HG03039 (cell line): ENCODE measurements around the gene ADGRG6.
"Not testable (repeated sequence)": the region's sequence is repeated elsewhere in the genome, so short reads cannot be mapped to it uniquely, and the experiment has no call there.

ENCODE experiments used
- ATAC-seq: cut with Tn5 transposase; IDR thresholded peaks from one replicate; pipeline ENCODE4 v1.9.1; 2021; ENCODE audit warnings: mild to moderate bottlenecking, moderate library complexity; ENCODE audit not compliant: unreplicated experiment

Gene ADGRG6

DNA sequence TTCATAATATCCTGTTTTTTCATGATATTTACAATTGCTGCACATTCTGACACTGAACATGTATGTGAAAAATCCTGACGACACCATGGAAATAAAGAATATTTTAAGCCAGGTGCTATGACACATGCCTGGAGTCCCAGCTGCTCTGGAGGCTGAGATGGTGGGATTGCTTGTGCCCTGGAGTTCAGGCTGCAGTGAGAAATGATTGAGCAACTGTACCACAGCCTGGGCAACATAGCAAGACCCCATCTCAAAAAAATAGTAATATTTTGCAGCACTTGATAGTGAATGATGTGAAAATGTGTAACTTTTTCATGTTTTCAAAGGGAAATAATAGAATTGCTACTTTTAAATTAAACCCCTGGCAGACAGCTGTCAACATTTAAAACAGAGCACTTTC is 137.1 kb downstream of the ADGRG6 start:
- ATAC-seq = no peak

DNA sequence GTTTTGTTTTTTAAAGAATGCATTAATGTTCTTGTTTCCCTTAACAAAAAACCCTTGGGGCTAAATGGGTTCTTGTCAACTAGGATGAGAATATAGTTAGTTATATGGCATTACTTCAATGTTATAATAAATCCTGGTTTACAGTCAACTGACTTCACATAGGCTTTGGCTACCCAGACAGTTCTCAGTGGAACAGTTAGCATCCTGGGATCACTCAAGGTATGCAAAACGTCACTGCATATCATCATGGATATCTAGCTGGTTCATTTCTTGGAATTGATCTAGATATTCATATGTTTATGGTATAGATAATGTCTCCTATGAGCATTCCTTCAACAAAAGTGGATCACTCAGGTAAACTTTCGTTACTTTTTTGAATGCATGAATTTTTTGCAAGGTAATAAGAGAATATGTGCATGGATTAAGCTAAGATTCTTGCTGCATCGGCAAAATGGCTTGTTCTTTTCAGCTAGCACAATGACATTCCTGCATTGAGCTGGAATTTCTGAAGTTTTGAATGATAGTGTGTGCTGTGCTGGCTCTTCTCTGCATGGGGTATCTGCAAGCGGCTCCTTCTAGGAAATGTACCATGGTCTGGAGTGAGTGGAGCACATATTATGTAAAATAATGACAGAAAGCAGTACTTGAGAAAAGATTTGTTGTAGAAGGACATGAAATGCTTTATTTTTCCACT is 138.9 kb downstream of the ADGRG6 start:
- ATAC-seq = no peak

DNA sequence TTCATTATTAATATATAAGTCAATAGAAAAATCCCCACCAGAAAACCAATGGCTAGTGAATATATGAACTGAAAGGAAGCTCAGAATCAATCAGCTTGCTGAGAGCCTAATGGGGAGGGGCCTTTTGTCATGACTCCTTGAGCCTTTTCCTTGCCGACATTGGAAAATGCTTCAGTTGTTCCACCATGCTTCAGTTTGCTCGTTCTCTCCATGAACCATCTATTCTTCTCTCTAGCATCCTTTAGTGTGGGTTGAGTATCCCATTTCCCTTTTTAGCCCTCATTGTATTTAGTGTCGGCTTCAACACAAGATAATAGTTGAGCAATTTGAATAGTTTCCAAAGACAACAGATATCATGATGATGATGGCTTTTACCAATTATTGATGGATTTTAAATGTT is 139.9 kb downstream of the ADGRG6 start:
- no peak for ATAC-seq

DNA sequence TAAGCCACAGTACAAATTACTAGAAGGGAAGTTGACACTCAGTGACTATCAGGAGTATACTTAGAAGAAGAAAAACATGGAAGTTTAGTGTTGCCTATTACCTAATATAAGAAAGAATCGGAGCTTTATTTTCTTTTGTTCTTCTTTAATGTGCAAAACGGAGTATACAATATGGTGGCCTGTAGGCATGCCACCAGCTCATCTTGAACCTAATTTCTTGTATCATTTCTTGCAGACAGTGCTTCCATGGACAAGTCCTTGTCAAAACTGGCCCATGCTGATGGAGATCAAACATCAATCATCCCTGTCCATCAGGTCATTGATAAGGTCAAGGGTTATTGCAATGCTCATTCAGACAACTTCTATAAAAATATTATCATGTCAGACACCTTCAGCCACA is 141.3 kb downstream of the ADGRG6 start:
- no peak for ATAC-seq

DNA sequence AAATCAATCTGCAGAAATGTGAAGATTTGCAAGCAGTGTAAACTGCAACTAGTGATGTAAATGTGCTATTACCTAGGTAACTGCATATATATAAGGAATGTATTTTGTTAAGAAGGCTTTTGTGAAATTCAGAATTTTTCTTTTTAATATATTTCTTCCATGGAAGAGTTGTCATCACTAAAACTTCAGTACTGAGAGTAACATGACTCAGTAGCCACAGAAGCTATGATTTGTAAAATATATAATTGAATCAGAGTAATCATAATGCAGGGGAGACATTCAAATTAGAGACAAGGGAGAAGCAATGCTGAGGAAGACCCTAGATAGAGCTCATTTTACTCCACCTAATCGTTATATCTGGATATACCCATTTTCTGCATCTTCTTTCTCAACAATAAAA is 141.7 kb downstream of the ADGRG6 start:
- no peak for ATAC-seq

DNA sequence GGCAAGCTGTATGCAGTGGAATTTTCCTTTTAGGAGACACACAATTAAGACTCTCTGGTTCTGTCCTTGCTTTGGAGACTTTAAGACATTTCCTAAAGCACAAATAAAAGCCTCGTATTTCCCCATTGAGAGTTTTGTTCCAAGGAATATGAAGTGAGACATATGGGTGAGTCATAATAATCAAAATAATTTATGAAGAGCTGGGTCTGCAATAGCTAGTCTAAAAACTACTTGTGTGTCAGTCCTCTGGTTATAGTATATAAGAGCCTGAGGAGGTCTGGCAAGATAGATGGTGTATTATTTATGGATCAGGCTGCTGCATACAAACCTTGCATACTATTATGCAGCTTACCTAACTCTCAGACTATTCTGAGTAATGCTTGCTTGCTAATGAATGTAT is 142.6 kb downstream of the ADGRG6 start:
- no peak for ATAC-seq

DNA sequence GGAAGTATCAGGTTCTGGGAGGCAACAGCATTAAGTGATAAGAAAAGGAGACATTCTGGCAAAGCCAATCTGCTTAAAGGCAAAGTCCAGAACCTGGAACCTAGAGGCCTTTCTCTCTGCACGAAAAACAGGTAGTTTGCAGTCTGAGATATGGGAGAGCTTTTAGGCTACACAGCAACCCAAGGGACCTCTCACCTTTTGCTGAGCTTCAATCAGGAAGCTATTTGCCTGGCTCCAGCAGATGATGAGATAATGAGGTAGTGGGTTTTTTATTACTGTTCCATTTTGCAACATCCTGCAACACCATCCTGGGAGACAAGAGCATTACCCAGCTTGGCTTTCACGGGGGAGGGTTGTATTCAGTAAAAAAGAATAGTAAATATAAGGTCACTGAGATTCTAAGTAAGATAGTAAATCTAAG is 143.1 kb downstream of the ADGRG6 start:
- no peak for ATAC-seq

DNA sequence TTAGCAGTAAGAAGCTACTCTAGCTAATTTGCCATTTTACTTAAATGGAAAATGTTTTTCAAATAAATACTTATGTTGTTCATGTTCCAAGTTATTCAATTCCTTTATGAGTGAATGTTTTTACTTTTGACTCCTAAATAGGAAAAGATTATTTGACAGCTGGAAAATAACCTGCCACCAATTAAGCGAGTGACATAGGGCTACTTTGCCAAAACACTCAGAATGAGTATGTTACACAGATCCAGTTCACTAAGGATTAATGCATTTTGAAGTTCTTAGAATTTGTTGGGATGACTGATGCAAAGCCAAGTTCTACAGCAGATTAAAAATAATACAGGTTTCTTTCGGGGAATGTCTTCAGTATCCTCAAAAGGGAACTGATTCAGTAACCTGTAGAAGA is 144.4 kb downstream of the ADGRG6 start:
- ATAC-seq = no peak

DNA sequence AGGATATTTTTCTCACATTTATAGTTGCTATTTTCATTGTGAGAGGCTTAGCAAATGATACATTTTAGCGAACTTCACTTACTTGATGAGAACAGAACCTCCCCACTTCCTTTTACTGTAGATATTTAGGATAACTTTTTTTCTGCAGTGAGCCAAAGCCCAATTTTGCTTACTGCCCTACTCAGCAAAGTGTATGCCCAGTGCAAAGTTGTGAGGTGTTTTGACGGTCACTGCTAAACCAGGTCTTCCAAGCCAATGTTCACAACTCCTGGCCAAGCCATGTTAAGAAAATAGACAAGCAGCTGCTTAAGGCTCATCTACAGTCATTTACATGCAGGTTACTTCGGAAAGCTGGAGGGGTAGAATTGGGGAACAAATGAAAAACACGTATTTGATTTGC is 144.8 kb downstream of the ADGRG6 start:
- ATAC-seq = no peak

DNA sequence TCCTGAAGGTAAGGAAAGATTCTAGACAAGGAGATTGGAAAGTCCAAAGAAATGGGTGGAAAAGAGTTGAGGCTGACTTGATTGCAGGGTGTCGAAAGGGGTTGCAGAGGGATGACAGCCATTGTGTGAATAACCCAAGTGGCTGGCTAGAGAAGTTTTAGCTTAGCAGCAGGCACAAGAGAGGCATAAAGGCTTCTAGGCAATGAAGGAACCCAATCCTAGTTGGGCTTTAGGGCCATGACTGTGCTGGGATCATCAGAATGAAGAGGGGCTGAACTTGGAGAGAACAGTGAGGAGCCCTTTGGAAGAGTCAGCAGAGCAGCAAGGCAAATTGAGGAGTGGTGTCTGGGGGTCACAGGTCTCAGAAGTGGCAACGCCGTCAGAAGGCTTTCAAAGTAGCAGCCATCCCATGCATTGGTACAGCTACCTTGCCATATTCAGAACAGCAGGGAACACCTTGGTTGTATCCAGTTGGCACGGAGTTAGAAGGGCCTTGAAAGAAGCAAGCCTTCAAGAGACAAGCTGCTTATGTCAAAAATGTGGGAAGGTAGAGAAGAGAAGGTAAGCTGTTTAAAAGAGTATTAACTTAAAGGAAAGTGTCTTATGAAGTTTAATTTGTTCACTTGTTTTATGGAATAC is 146.4 kb downstream of the ADGRG6 start:
- no peak for ATAC-seq

DNA sequence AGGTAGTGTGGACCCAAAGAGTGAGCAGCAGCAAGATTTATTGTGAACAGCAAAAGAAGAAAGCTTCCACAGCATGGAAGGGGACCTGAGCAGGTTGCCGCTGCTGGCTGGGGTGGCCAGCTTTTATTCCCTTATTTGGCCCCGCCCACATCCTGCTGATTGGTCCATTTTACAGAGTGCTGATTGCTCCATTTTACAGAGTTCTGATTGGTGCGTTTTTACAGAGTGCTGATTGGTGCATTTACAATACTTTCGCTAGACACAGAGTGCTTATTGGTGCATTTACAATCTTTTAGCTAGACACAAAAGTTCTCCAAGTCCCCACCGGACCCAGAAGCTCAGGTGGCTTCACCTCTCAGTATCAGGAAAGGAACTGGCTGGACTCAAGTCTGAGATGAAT is 149.0 kb downstream of the ADGRG6 start:
- ATAC-seq = not testable (repeated sequence)

DNA sequence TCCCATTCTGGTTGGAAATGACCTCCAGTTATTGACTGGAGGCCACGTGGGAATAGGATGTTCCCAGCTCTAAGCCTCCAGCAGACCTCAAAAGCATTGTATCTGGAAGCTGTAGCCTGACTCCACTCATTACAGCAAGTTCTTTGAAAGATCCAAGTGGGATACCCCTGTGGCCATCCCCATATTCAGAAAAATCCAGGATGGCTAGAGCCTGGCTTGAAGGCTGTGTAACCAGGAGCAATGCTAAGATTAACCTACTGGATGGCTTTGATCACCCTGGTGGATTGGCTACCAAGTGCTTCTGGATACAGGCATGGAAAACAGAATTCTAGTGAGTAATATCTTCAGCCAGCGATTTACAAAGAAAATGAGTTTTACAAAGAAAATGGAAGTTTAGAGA is 151.2 kb downstream of the ADGRG6 start:
- no peak for ATAC-seq

DNA sequence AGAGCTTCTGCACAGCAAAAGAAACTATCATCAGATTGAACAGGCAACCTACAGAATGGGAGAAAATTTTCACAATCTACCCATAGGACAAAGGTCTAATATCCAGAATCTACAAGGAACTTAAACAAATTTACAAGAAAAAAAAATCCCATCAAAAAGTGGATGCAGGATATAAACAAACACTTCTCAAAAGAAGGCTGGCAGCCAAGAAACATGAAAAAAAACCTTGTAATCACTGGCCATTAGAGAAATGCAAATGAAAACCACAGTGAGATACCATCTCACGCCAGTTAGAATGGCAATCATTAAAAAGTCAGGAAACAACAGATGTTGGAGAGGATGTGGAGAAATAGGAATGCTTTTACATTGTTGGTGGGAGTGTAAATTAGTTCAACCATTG is 152.4 kb downstream of the ADGRG6 start:
- ATAC-seq = not testable (repeated sequence)

DNA sequence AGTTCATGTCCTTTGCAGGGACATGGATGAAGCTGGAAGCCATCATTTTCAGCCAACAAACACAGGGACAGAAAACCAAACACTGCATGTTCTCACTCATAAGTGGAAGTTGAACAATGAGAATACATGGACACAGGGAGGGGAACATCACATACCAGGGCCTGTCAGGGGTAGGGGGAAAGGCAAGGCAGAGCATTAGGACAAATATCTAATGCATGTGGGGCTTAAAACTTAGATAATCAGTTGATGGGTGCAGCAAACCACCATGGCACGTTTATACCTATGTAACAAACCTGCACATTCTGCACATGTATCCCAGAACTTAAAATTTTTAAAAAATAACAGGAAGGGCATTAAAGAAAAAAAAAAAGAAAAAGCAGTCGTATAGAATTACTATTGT is 153.0 kb downstream of the ADGRG6 start:
- not testable (repeated sequence) for ATAC-seq

DNA sequence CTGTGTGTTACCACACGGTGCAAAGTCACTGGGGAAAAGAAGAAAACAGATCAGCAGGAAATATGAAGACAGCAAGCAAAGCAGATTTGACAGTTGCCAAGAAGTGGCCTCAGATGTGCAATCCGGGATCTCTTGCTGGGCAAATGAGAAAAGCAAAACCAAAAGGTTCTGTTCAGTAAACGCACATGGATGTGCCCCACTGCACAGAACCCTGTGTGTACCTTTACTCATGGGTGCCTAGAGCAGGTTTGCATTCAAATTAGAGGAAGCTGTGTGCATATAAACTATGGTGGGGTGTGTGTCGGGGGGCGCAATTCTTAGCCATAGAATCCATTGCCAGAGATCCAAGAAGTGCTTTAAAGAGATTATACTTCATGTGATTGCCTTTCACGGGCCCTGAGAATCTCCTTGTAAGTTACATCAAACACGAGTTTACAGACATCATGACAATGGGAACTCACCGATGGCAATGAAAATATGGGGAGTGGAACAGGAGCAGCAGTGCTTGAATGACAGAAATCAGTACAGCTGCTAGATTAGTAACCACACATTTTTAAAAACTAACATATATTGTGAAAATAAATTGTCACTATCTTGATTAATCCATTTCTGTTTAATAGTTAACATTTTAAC is 154.3 kb downstream of the ADGRG6 start:
- ATAC-seq = no peak

DNA sequence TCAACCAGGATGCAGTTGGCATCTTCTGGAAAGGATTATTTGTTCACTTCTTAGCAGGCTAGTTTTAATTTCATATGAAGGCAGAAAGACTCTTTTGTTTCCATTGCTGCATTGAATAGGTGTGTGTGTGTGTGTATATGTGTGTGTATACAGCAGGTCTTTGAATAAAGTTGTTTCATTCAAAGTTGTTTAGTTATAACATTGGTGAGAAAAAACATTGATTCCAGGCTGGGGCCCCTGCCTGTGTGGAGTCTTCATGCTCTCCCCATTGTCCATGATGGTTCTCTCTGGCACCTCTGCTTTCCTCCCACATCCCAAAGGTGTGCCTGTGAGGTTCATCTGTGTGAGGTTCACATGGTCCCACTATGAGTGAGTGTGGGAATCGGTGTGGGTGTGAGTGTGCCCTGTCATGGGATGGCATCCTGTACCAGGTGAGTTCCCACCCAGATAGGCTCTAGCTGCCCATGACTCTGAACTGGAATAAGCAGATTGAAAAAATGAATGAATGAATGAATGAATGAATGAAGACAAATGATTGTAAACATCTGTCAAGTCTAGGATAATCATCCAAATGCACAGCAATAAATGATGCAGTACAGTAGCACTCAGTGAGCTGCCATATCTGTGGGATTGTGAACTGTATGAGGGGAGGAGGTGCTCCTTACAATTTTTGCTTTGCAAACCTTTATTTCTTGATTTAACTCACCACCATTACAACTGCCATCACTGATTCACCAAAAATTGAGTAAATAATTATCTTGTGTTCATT is 156.0 kb downstream of the ADGRG6 start:
- ATAC-seq = no peak

DNA sequence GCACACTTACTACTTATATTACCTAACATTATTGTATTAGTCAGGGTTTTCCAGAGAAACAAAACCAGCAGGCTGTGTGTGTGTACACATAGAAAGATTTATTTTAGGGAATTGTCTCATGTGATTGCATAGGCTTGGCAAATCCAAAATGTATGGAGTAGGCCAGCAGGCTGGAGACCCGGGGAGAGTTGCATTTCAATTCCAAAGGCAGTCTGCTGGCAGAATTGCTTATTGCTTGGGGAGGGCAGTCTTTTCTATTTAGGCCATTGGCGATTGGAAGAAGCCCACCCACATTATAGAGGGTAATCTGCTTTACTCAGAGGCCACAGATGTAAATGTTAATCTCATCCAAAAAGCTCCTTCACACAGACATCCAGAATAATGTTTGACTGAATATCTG is 157.0 kb downstream of the ADGRG6 start:
- no peak for ATAC-seq

DNA sequence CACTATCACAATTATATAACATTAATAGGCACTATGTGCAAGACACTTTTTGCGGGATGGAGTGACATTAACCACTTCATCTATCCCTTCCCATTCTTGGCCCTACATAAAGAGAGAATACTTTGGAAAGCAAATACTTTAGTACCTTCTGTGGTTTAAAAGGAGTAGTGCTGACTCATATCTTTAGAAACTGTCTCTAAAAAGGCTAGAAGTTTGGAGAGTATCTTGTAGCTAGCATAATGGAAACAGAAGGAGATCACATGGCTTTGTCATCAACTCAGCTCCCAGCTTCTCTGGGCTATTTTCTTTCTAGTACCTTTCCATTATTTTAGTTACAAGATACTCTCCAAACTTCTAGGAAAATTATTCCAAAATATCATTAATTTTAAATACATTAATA is 157.5 kb downstream of the ADGRG6 start:
- peak; percentile 52 for ATAC-seq

DNA sequence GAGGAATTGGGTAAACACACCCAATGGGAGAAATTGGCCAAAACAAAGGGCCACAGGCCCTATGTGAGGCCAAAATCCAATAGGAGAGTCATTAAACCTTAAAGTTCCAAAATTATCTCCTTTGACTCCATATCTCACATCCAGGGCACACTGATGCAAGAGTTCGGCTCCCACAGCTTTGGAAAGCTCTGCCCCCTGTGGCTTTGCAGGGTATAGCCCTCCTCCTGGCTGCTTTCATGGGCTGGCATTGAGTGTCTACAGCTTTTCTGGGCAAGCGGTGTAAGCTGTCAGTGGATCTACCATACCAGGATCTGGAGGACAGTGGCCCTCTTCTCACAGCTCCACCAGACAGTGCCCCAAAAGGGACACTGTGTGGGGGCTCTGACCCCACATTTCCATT is 160.5 kb downstream of the ADGRG6 start:
- no peak for ATAC-seq

DNA sequence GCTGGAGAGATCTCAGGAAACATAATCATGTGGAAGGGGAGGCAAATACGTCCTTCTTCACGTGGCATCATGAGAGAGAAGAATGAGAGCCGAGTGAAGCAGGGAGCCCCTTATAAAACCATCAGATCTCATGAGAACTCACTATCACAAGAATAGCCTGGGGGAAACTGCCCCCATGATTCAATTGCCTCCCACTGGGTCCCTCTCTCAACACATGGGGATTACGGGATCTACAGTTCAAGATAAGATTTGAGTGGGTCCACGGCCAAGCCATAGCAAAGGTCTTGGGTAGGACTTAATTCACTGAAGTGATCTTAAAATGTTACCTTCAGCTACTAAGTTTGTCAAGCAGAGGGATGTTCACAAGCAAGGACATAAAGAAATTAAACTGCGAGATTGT is 162.2 kb downstream of the ADGRG6 start:
- ATAC-seq = no peak

DNA sequence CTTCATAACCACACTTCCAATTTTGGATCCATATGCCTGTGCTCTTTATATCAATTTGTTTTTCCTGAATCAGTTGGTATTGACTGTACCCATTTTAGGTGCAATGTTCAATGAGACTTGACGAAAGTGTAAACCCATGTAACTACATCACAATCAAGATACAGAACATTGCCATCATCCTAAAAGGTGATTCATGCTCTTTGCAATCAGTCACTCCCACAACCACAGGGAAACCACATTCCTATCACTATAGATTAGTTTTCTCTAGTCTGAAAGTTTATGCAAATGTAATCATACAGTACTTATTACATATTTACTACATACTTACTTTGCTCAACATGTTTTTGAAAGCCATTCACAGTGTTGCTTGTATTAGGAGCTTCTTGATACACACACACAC is 167.4 kb downstream of the ADGRG6 start:
- ATAC-seq = no peak

DNA sequence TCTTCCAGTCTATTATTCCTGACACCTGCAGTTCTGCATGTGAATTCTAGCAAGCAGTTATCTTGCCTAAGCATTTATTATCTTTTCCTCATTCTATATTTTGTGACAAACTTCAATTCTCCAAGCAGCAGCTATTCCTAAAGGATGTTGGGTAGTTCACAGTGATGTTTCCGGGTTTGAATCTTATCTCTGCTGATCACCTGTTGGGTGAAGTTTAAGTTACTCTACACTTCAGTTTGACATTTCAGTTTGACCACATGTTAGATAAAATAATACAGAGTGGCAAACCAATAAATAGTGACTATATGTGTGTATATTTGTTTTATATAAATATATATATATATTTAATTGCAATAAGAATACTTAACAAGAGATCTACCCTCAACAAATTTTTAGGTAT is 168.6 kb downstream of the ADGRG6 start:
- ATAC-seq = no peak
